ENCODE data around the gene ABCA6.
A peak's percentile ranks its signal among the peaks of the same experiment; 100 is the strongest.

Gene ABCA6

GRCh38 chr17:69046121-69046807, 95.4 kb downstream of the ABCA6 start:
- DNase-seq: no peak

GRCh38 chr17:69045646-69046045, 96.0 kb downstream of the ABCA6 start:
- no peak for DNase-seq

GRCh38 chr17:69044371-69044770, 97.3 kb downstream of the ABCA6 start:
- DNase-seq: no peak

- DNase-seq: no peak
Measured at GRCh38 chr17:69043098-69043734, 98.5 kb downstream of the ABCA6 start.

GRCh38 chr17:69042308-69042707, 99.4 kb downstream of the ABCA6 start:
- DNase-seq: no peak

- DNase-seq: no peak
Measured at GRCh38 chr17:69031839-69032238, 109.9 kb downstream of the ABCA6 start.

- peak; percentile 5 for DNase-seq
Measured at GRCh38 chr17:69030169-69030568, 111.5 kb downstream of the ABCA6 start.
